ENCODE data around the gene CAMK2B.
"Not testable (repeated sequence)": the region's sequence is repeated elsewhere in the genome, so short reads cannot be mapped to it uniquely, and the experiment has no call there.

Gene CAMK2B

GRCh38 chr7:44171901-44172300 is 153.5 kb downstream of the CAMK2B start:
- H3K4me3 ChIP-seq (ENCODE audit: control insufficient read depth in 1 of 7, extremely low read depth in 1 of 7, insufficient read depth in 4 of 7, low read depth in 2 of 7, low read length in 6 of 7); DNase-seq; POLR2A ChIA-PET; H3K4me1 ChIP-seq (ENCODE audit: control extremely low read depth in 1 of 4, control insufficient read depth in 4 of 4, insufficient read depth in 4 of 4, low read length in 3 of 4); H3K27me3 ChIP-seq (replicated peaks in 2 of 5; ENCODE audit: control insufficient read depth in 4 of 5, insufficient read depth in 5 of 5, low read length in 4 of 5); H3K36me3 ChIP-seq (ENCODE audit: control insufficient read depth in 4 of 4, insufficient read depth in 4 of 4, low read length in 3 of 4); H3K27ac ChIP-seq (ENCODE audit: insufficient read depth in 1 of 2, low read depth in 1 of 2, low read length in 2 of 2, poor library complexity in 1 of 2, severe bottlenecking in 2 of 2); H3K9me3 ChIP-seq (ENCODE audit: control extremely low read depth in 1 of 5, control insufficient read depth in 4 of 5, insufficient read depth in 2 of 5, low read depth in 1 of 5, low read length in 4 of 5): not testable (repeated sequence)
- WGBS (ENCODE audit: insufficient coverage), result 94% methylated on average over 9 of the region's 9 CpGs
- CTCF ChIA-PET, result interaction anchor here (1.2 to 1.8 kb wide), 3 partner anchors 17 to 25 kb away, joined by 3 to 4 read pairs (median 4); no protein-coding TSS in a partner anchor

GRCh38 chr7:44167920-44168319 is 157.5 kb downstream of the CAMK2B start:
- ChIA-PET CTCF (no interaction called here), POLR2A (no interaction called here)
- Histone ChIP-seq H3K27me3 (replicated peaks in 2 of 5; ENCODE audit: control insufficient read depth in 4 of 5, insufficient read depth in 5 of 5, low read length in 4 of 5) (no peaks in the 10 kb centered on the region), H3K27ac (ENCODE audit: insufficient read depth in 1 of 2, low read depth in 1 of 2, low read length in 2 of 2, poor library complexity in 1 of 2, severe bottlenecking in 2 of 2) (no peak overlapping the region), H3K9me3 (ENCODE audit: control extremely low read depth in 1 of 5, control insufficient read depth in 4 of 5, insufficient read depth in 2 of 5, low read depth in 1 of 5, low read length in 4 of 5) (peaks cover 1 to 5% (median 4%) of the 10 kb centered on the region in 5 experiments), H3K4me1 (ENCODE audit: control extremely low read depth in 1 of 4, control insufficient read depth in 4 of 4, insufficient read depth in 4 of 4, low read length in 3 of 4) (peaks cover 0 to 6% (median 0%) of the 10 kb centered on the region in 4 experiments), H3K4me3 (ENCODE audit: control insufficient read depth in 1 of 7, extremely low read depth in 1 of 7, insufficient read depth in 4 of 7, low read depth in 2 of 7, low read length in 6 of 7) (no peak overlapping the region), H3K36me3 (ENCODE audit: control insufficient read depth in 4 of 4, insufficient read depth in 4 of 4, low read length in 3 of 4) (no peaks in the 10 kb centered on the region)
- peak; percentile 14 to 66 (median 60) for DNase-seq
